ENCODE measurements around the gene SLC27A6. TPM values are rescaled to one million over a fixed set of nuclear protein-coding genes. Genes with fewer than 3 reads are reported as not detected.

Gene SLC27A6, protein sequence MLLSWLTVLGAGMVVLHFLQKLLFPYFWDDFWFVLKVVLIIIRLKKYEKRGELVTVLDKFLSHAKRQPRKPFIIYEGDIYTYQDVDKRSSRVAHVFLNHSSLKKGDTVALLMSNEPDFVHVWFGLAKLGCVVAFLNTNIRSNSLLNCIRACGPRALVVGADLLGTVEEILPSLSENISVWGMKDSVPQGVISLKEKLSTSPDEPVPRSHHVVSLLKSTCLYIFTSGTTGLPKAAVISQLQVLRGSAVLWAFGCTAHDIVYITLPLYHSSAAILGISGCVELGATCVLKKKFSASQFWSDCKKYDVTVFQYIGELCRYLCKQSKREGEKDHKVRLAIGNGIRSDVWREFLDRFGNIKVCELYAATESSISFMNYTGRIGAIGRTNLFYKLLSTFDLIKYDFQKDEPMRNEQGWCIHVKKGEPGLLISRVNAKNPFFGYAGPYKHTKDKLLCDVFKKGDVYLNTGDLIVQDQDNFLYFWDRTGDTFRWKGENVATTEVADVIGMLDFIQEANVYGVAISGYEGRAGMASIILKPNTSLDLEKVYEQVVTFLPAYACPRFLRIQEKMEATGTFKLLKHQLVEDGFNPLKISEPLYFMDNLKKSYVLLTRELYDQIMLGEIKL
- 0.17 and 0.26 TPM in 2 replicates for total RNA-seq
- polyA plus RNA-seq: 0.02 and 0.08 TPM in 2 replicates
- polyA plus RNA-seq (2012): 0.14 TPM in 1 of 2 replicates, not detected in the other
- polyA minus RNA-seq (ENCODE audit: low replicate concordance): not detected in 2 replicates

DNA sequence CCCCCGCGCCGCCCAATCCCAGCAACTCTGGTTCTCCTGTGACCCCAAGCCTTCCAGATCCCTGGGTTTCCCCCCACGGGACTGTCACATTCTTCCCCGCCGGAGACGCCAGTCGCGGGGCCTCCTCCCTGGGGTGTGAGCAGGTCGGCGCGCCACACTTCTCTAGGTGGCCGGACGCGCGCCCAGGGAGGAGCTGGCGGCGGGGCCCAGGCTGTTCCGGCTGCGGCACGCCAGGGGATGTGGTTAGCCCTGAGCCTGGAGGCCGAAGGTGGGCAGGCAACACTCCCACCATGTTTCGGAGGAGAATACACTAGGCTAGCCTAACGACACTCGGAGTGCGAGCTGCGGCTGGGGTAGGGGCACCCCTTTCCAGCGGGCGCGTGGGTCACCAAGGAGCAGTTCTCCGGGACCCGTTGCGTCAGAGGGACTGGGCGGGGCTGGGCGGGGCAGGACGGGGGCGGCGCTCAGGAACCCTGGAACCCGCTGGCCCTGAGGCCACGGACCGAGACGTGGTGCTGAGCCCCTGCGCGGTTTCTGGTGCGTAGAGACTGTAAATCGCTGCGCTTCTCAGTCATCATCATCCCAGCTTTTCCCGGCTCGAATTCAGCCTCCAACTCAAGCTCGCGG lies at the start of gene SLC27A6:
Gene SLC27A6 (plus strand): TSS at position 478 of the 627 bp plus-strand sequence. CDS start 650 bp downstream, outside the sequence.
- Histone ChIP-seq H3K4me3 (replicated peaks in 1 of 4; ENCODE audit: control extremely low read depth in 1 of 4, insufficient read depth in 1 of 4, low read depth in 3 of 4, low read length in 4 of 4) (peak within 1 kb of the TSS in 2 of 4 experiments; percentile 30 to 52), H3K4me1 (ENCODE audit: control insufficient read depth, extremely low read depth, insufficient read depth, low read length) (no peaks in the 10 kb centered on the region), H2AFZ (ENCODE audit: low read length) (no peak within 1 kb of the TSS), H3K36me3 (ENCODE audit: control insufficient read depth, insufficient read depth, low read length) (no peaks in the 10 kb centered on the region), H3K79me2 (ENCODE audit: control insufficient read depth, insufficient read depth, low read length) (no peaks in the 10 kb centered on the region), H3K9ac (ENCODE audit: insufficient read depth, low read length) (no peak within 1 kb of the TSS), H3K27me3 (ENCODE audit: control insufficient read depth, insufficient read depth, low read length) (no peaks in the 10 kb centered on the region), H3K4me2 (ENCODE audit: extremely low read depth, insufficient read depth, low read length) (peak within 1 kb of the TSS; percentile 51), H4K20me1 (ENCODE audit: control insufficient read depth, extremely low read depth, insufficient read depth, low read length) (no peaks in the 10 kb centered on the region), H3K27ac (ENCODE audit: insufficient read depth, low read length) (no peak within 1 kb of the TSS), H3K9me3 (ENCODE audit: control insufficient read depth, insufficient read depth, low read depth, low read length) (no peaks in the 10 kb centered on the region)
- peak; percentile 6 to 13 for DNase-seq (ENCODE audit: low read depth in 2 of 2)
- no peak for TF ChIP-seq CTCF (conservative IDR thresholded peaks at IDR 0.05 in 1 of 2, IDR thresholded peaks at IDR 0.05 in 1 of 2; ENCODE audit: low read depth in 1 of 2, low read length in 2 of 2)
- no peak for TF ChIP-seq EZH2 (IDR thresholded peaks at IDR 0.05; ENCODE audit: low read length, missing control alignments)

DNA sequence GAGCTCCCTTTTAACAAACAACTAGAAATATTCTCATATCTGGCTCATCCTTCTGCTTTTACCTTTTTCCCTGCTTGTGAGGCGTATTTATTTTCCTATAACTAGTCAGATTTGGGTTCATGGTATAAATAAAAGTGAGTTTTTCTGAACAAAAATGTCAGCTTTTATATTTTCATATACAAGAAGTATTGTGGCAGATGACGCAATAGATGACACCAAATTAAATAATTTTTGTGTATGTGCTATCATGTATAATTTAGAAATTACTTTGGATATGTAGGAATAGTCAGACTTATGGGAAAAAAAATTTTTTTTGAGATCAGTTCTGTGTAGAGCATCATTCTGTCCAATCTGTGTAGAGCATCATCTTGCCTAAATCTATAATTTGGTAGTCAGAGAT lies 45.7 kb upstream of the SLC27A6 start:
- Histone ChIP-seq H3K79me2 (ENCODE audit: control insufficient read depth, insufficient read depth, low read length) (no peaks in the 10 kb centered on the region), H3K4me3 (replicated peaks in 1 of 4; ENCODE audit: control extremely low read depth in 1 of 4, insufficient read depth in 1 of 4, low read depth in 3 of 4, low read length in 4 of 4) (no peak overlapping the region), H2AFZ (ENCODE audit: low read length) (no peak overlapping the region), H3K4me2 (ENCODE audit: extremely low read depth, insufficient read depth, low read length) (no peak overlapping the region), H3K27me3 (ENCODE audit: control insufficient read depth, insufficient read depth, low read length) (no peaks in the 10 kb centered on the region), H3K9me3 (ENCODE audit: control insufficient read depth, insufficient read depth, low read depth, low read length) (no peaks in the 10 kb centered on the region), H3K27ac (ENCODE audit: insufficient read depth, low read length) (no peak overlapping the region), H3K9ac (ENCODE audit: insufficient read depth, low read length) (no peak overlapping the region), H4K20me1 (ENCODE audit: control insufficient read depth, extremely low read depth, insufficient read depth, low read length) (no peaks in the 10 kb centered on the region), H3K36me3 (ENCODE audit: control insufficient read depth, insufficient read depth, low read length) (no peaks in the 10 kb centered on the region), H3K4me1 (ENCODE audit: control insufficient read depth, extremely low read depth, insufficient read depth, low read length) (no peaks in the 10 kb centered on the region)
- DNase-seq (ENCODE audit: low read depth in 2 of 2): no peak
- TF ChIP-seq EZH2 (IDR thresholded peaks at IDR 0.05; ENCODE audit: low read length, missing control alignments): no peak
- TF ChIP-seq CTCF (conservative IDR thresholded peaks at IDR 0.05 in 1 of 2, IDR thresholded peaks at IDR 0.05 in 1 of 2; ENCODE audit: low read depth in 1 of 2, low read length in 2 of 2): no peak

Measured in fibroblast of lung (primary cell).